HL-60 (cell line): ENCODE data around the gene NEDD4.

Experiments
- CTCF ChIP-seq: IDR thresholded peaks from one replicate; pipeline ENCODE4 v1.5.1; 2011; ENCODE audit warnings: low read length, control low read depth, inconsistent platforms; ENCODE audit not compliant: insufficient read depth
- TF ChIP-seq, protein P1 (sequence below): IDR thresholded peaks from 2 replicates; pipeline ENCODE4 v1.6.1; 2012; ENCODE audit warnings: low read depth; ENCODE audit not compliant: insufficient replicate concordance

DNA sequence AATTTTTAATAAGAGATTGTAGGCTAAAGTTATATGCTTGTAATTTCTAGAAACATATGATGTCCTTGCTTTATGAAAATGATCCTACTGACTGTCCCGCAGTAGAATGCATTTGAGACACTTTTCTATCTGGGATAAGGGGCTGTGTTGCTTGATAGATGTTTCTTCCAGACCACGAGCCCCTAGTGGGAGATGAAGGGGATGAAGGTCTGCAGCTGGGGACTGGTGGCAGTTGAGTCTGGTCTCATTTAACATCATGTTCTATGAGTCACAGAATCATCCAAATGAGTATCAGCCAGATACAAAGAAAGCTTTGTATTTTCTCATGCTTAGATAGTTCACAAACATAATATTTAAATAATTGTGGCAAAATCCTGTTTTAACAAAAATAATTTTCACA lies 166.2 kb downstream of the NEDD4 start:
- no peak for TF ChIP-seq CTCF
- TF ChIP-seq, protein P1, sequence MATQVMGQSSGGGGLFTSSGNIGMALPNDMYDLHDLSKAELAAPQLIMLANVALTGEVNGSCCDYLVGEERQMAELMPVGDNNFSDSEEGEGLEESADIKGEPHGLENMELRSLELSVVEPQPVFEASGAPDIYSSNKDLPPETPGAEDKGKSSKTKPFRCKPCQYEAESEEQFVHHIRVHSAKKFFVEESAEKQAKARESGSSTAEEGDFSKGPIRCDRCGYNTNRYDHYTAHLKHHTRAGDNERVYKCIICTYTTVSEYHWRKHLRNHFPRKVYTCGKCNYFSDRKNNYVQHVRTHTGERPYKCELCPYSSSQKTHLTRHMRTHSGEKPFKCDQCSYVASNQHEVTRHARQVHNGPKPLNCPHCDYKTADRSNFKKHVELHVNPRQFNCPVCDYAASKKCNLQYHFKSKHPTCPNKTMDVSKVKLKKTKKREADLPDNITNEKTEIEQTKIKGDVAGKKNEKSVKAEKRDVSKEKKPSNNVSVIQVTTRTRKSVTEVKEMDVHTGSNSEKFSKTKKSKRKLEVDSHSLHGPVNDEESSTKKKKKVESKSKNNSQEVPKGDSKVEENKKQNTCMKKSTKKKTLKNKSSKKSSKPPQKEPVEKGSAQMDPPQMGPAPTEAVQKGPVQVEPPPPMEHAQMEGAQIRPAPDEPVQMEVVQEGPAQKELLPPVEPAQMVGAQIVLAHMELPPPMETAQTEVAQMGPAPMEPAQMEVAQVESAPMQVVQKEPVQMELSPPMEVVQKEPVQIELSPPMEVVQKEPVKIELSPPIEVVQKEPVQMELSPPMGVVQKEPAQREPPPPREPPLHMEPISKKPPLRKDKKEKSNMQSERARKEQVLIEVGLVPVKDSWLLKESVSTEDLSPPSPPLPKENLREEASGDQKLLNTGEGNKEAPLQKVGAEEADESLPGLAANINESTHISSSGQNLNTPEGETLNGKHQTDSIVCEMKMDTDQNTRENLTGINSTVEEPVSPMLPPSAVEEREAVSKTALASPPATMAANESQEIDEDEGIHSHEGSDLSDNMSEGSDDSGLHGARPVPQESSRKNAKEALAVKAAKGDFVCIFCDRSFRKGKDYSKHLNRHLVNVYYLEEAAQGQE = no peak
